SK-N-SH (cell line): ENCODE measurements around the gene CMBL. TPM values are rescaled to one million over a fixed set of nuclear protein-coding genes. Genes with fewer than 3 reads are reported as not detected.

Experiments
- CTCF ChIA-PET: fragments of 300-600, 350-600 bp; formaldehyde crosslinking; extraction: SDS; loops from one replicate; lab custom pipeline; 2021; lab: Yijun Ruan, JAX
- POLR2A ChIA-PET: fragments of 350-600 bp; sonication (Branson Sonifier 250); formaldehyde crosslinking; extraction: SDS; loops from one replicate; lab custom pipeline; 2020; ENCODE audit warnings: antibody characterized with exemption, inconsistent platforms; lab: Yijun Ruan, JAX
- DNase-seq: peaks from one replicate; pipeline ENCODE4 v3.0.0; 2012
- H2AFZ ChIP-seq: fragments of 200-600 bp; sonication (generic); 2 replicates; pipeline ENCODE4 v1.8.1; 2016; ENCODE audit warnings: antibody characterized with exemption, mild to moderate bottlenecking, low read depth
- H3F3A ChIP-seq: fragments of 200-600 bp; sonication (generic); replicated peaks from 2 replicates; pipeline ENCODE3; 2016; ENCODE audit warnings: antibody characterized with exemption, mild to moderate bottlenecking; ENCODE audit not compliant: insufficient read depth
- H3K27ac ChIP-seq, 2 experiments: fragments of 200-500 bp in 1 of 2; fragments of 200-600 bp in 1 of 2; sonication (Bioruptor generic) in 1 of 2; sonication (generic), shearing (Covaris generic) in 1 of 2; 2 replicates each; pipeline versions ENCODE4 v1.5.1 to v1.6.1; 2014 to 2016; ENCODE audit warnings: low read depth in 2 of 2, inconsistent platforms in 1 of 2, low read length in 1 of 2, mild to moderate bottlenecking in 1 of 2, mixed read lengths in 1 of 2
- H3K27me3 ChIP-seq: fragments of 200-600 bp; sonication (generic), shearing (Covaris generic); 2 replicates; pipeline ENCODE4 v1.6.1; 2016; ENCODE audit warnings: mixed run types; ENCODE audit not compliant: insufficient read depth
- H3K36me3 ChIP-seq, 2 experiments: fragments of 200-500 bp in 1 of 2; fragments of 200-600 bp in 1 of 2; sonication (Bioruptor generic) in 1 of 2; sonication (generic) in 1 of 2; replicated peaks in 1 of 2; 2 replicates each; pipeline versions ENCODE3 to v1.5.1; 2014 to 2016; ENCODE audit warnings: low read length in 1 of 2, mild to moderate bottlenecking in 1 of 2; ENCODE audit not compliant: insufficient read depth in 2 of 2, control insufficient read depth in 1 of 2
- H3K4me1 ChIP-seq, 2 experiments: fragments of 200-500 bp in 1 of 2; fragments of 200-600 bp in 1 of 2; sonication (Bioruptor generic) in 1 of 2; sonication (generic), shearing (Covaris generic) in 1 of 2; 2 replicates each; pipeline versions ENCODE4 v1.5.1 to v1.6.1; 2014 to 2016; ENCODE audit warnings: low read depth in 1 of 2, low read length in 1 of 2, mixed run types in 1 of 2; ENCODE audit not compliant: insufficient read depth in 2 of 2, control insufficient read depth in 1 of 2
- H3K4me2 ChIP-seq: fragments of 200-600 bp; sonication (generic), shearing (Covaris generic); 2 replicates; pipeline ENCODE4 v1.6.1; 2017; ENCODE audit warnings: mixed run types
- H3K4me3 ChIP-seq, 2 experiments: fragments of 200-500 bp in 1 of 2; fragments of 200-600 bp in 1 of 2; sonication (Bioruptor generic) in 1 of 2; sonication (generic), shearing (Covaris generic) in 1 of 2; 2 replicates each; pipeline versions ENCODE4 v1.5.1 to v1.8.1; 2014 to 2016; ENCODE audit warnings: low read depth in 2 of 2, inconsistent platforms in 1 of 2, low read length in 1 of 2, mild to moderate bottlenecking in 1 of 2, mixed read lengths in 1 of 2, moderate library complexity in 1 of 2
- H3K79me2 ChIP-seq: fragments of 200-600 bp; sonication (generic); 2 replicates; pipeline ENCODE4 v1.8.1; 2017; ENCODE audit warnings: mild to moderate bottlenecking; ENCODE audit not compliant: insufficient read depth
- H3K9ac ChIP-seq: fragments of 200-600 bp; sonication (generic); 2 replicates; pipeline ENCODE4 v1.6.1; 2017; ENCODE audit warnings: mixed run types
- H3K9me2 ChIP-seq: fragments of 200-600 bp; sonication (generic); 2 replicates; pipeline ENCODE4 v1.6.1; 2017; ENCODE audit warnings: mixed run types
- H3K9me3 ChIP-seq: fragments of 200-600 bp; sonication (generic); 2 replicates; pipeline ENCODE4 v1.6.1; 2017; ENCODE audit warnings: mixed run types, mild to moderate bottlenecking, moderate library complexity
- H4K20me1 ChIP-seq: fragments of 200-600 bp; sonication (generic); 2 replicates; pipeline ENCODE4 v1.6.1; 2017; ENCODE audit warnings: mild to moderate bottlenecking, mixed run types; ENCODE audit not compliant: insufficient read depth
- CTCF ChIP-seq: fragments of 200-600 bp; sonication (generic); IDR thresholded peaks from 2 replicates; pipeline ENCODE4 v1.6.1; 2017; ENCODE audit warnings: antibody characterized with exemption, mild to moderate bottlenecking, moderate library complexity
- POLR2AphosphoS5 ChIP-seq: IDR thresholded peaks from 2 replicates; pipeline ENCODE4 v1.6.1; 2012; ENCODE audit warnings: low read depth, low read length
- RAD21 ChIP-seq: IDR thresholded peaks from 2 replicates; pipeline ENCODE4 v1.6.1; 2012; ENCODE audit warnings: mild to moderate bottlenecking, low read length
- WGBS: methylation state at CpG from one replicate; pipeline ENCODE4 v1.1.6; 2017; ENCODE audit warnings: low lambda C conversion rate; 5-methylcytosine and 5-hydroxymethylcytosine counted together
- polyA plus RNA-seq, 3 experiments: library from polyadenylated mRNA; depleted of rRNA; stranded (reverse); fragments of >200 nt; gene quantifications; 2 replicates each; pipeline ENCODE4 v1.2.3, GENCODE V29; 2012
- TF ChIP-seq, protein P1 (sequence below): IDR thresholded peaks from 2 replicates; pipeline ENCODE4 v1.6.1; 2012; ENCODE audit warnings: mild to moderate bottlenecking, low read depth, low read length, moderate library complexity
- TF ChIP-seq, protein P2 (sequence below): IDR thresholded peaks from 2 replicates; pipeline ENCODE4 v1.4.0; 2012; ENCODE audit warnings: low read depth, borderline replicate concordance

The CMBL gene
- polyA plus RNA-seq, 1 of the 3 experiments (the other 2 are of a cell fraction): 61.0 TPM

- TF ChIP-seq, protein P1, sequence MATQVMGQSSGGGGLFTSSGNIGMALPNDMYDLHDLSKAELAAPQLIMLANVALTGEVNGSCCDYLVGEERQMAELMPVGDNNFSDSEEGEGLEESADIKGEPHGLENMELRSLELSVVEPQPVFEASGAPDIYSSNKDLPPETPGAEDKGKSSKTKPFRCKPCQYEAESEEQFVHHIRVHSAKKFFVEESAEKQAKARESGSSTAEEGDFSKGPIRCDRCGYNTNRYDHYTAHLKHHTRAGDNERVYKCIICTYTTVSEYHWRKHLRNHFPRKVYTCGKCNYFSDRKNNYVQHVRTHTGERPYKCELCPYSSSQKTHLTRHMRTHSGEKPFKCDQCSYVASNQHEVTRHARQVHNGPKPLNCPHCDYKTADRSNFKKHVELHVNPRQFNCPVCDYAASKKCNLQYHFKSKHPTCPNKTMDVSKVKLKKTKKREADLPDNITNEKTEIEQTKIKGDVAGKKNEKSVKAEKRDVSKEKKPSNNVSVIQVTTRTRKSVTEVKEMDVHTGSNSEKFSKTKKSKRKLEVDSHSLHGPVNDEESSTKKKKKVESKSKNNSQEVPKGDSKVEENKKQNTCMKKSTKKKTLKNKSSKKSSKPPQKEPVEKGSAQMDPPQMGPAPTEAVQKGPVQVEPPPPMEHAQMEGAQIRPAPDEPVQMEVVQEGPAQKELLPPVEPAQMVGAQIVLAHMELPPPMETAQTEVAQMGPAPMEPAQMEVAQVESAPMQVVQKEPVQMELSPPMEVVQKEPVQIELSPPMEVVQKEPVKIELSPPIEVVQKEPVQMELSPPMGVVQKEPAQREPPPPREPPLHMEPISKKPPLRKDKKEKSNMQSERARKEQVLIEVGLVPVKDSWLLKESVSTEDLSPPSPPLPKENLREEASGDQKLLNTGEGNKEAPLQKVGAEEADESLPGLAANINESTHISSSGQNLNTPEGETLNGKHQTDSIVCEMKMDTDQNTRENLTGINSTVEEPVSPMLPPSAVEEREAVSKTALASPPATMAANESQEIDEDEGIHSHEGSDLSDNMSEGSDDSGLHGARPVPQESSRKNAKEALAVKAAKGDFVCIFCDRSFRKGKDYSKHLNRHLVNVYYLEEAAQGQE: no peak
Observed at GRCh38 chr5:10297646-10298204, 10.0 kb downstream of the CMBL start (continued).

DNA sequence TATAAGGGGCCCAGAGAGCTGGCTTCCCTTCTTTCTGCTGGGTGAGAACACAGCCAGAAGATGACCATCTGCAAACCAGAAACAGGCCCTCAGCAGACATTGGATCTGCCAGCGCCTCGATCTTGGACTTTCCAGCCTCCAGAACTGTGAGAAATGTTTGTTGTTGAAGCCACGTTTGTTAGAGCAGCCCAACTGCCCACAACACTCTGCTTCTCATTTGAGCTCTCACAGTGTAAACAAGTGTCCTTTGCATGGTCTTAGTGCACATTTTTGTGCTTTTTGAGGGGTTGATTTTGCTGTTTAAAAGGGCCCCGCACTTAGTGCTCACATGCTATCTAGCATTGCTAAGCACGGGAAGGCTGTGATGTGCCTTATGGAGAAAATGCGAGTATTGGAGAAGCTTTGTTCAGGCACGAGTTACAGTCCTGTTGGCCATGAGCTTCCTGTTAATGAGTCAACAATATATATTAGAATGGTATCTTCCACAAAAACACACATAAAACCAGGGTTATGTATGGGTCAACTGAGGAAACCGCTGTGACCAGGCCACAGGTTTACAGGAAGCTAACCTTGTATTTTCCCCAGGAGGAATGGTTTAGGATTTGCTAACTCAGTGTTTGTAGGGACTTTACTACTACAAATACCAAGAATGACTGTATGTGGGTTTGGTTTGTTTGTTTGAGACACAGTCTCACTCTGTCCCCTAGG is 11.9 kb downstream of the CMBL start:
- WGBS: 83% methylated on average over 8 of the region's 8 CpGs
- Histone ChIP-seq H3K27ac (no peak overlapping the region), H3K4me1 (no peaks in the 10 kb centered on the region), H3K27me3 (no peaks in the 10 kb centered on the region), H2AFZ (no peak overlapping the region), H3K9me3 (no peaks in the 10 kb centered on the region), H3F3A (no peaks in the 10 kb centered on the region), H3K36me3 (no peaks in the 10 kb centered on the region)
- POLR2A ChIA-PET: interaction anchor here (1.6 kb wide), 1 partner anchor 58 kb away, joined by 6 read pairs; the partner anchor contains the start of gene MARCHF6
- TF ChIP-seq CTCF (no peak), POLR2AphosphoS5 (no peak), RAD21 (no peak)
- TF ChIP-seq, protein P2, sequence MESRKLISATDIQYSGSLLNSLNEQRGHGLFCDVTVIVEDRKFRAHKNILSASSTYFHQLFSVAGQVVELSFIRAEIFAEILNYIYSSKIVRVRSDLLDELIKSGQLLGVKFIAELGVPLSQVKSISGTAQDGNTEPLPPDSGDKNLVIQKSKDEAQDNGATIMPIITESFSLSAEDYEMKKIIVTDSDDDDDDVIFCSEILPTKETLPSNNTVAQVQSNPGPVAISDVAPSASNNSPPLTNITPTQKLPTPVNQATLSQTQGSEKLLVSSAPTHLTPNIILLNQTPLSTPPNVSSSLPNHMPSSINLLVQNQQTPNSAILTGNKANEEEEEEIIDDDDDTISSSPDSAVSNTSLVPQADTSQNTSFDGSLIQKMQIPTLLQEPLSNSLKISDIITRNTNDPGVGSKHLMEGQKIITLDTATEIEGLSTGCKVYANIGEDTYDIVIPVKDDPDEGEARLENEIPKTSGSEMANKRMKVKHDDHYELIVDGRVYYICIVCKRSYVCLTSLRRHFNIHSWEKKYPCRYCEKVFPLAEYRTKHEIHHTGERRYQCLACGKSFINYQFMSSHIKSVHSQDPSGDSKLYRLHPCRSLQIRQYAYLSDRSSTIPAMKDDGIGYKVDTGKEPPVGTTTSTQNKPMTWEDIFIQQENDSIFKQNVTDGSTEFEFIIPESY: no peak
- TF ChIP-seq, all 33 proteins: peak for 0
- Histone ChIP-seq H4K20me1 (no peaks in the 10 kb centered on the region), H3K9me2 (no peaks in the 10 kb centered on the region), H3K4me3 (no peak overlapping the region), H3K9ac (no peak overlapping the region), H3K4me2 (no peak overlapping the region), H3K79me2 (peaks cover 15% of the 10 kb centered on the region; the same call in 1 of the 2 replicates)
- DNase-seq: no peak
- CTCF ChIA-PET: interaction anchor here (1.6 kb wide), 1 partner anchor 12 kb away, joined by 12 read pairs; no protein-coding TSS in a partner anchor
